OCI-LY7 (cell line): ENCODE measurements around the gene VAT1L. TPM values are rescaled to one million over a fixed set of nuclear protein-coding genes. Genes with fewer than 3 reads are reported as not detected.

Experiments used
- BruUV-seq: library from RNA; stranded (reverse); fragments of 400-500 nt; replicated peaks from 2 replicates; lab custom pipeline; 2021; lab: Mats Ljungman, UMichigan
- CTCF ChIA-PET: fragments of 300-600 bp; sonication (Branson Sonifier 250); formaldehyde crosslinking; loops from one replicate; lab custom pipeline; 2022; ENCODE audit warnings: antibody characterized with exemption; ENCODE audit not compliant: unreplicated experiment; lab: Charles Lee
- POLR2A ChIA-PET: fragments of 300-600 bp; sonication (Branson Sonifier 250); formaldehyde crosslinking; loops from one replicate; lab custom pipeline; 2022; ENCODE audit warnings: antibody characterized with exemption; lab: Charles Lee
- DNase-seq: peaks from one replicate; pipeline ENCODE4 v3.0.0-alpha.2; 2015; ENCODE audit warnings: low spot score
- H2AFZ ChIP-seq: fragments of 200-600 bp; sonication (generic), shearing (Covaris generic); 2 replicates; pipeline ENCODE4 v1.6.1; 2014; ENCODE audit warnings: mild to moderate bottlenecking, antibody characterized with exemption, low read length, moderate library complexity
- H3K27ac ChIP-seq: fragments of 200-600 bp; sonication (generic); 2 replicates; pipeline ENCODE4 v1.5.1; 2014; ENCODE audit warnings: mixed run types, low read depth, mild to moderate bottlenecking, moderate library complexity, low read length, inconsistent platforms; ENCODE audit not compliant: poor library complexity, severe bottlenecking
- H3K36me3 ChIP-seq: fragments of 200-600 bp; sonication (generic); 2 replicates; pipeline ENCODE4 v1.6.1; 2014; ENCODE audit warnings: mild to moderate bottlenecking, antibody characterized with exemption, low read length, moderate library complexity, mixed read lengths; ENCODE audit not compliant: insufficient read depth
- H3K4me1 ChIP-seq: fragments of 200-600 bp; sonication (generic); 2 replicates; pipeline ENCODE4 v1.5.1; 2014; ENCODE audit warnings: mild to moderate bottlenecking, low read length; ENCODE audit not compliant: insufficient read depth, poor library complexity, severe bottlenecking
- H3K4me2 ChIP-seq: fragments of 200-600 bp; sonication (generic); 2 replicates; pipeline ENCODE4 v1.6.1; 2014; ENCODE audit warnings: mild to moderate bottlenecking, low read length
- H3K4me3 ChIP-seq: fragments of 200-600 bp; sonication (generic); 2 replicates; pipeline ENCODE4 v1.5.1; 2014; ENCODE audit warnings: mild to moderate bottlenecking, low read depth, low read length; ENCODE audit not compliant: poor library complexity, severe bottlenecking
- H3K79me2 ChIP-seq: fragments of 200-600 bp; sonication (generic); 2 replicates; pipeline ENCODE4 v1.6.1; 2016; ENCODE audit warnings: low read depth, mild to moderate bottlenecking, low read length, moderate library complexity, mixed read lengths; ENCODE audit not compliant: insufficient read depth
- H3K9me2 ChIP-seq: fragments of 200-600 bp; sonication (generic); 2 replicates; pipeline ENCODE4 v1.6.1; 2016; ENCODE audit warnings: mild to moderate bottlenecking, low read length, mixed read lengths; ENCODE audit not compliant: insufficient read depth
- H3K9me3 ChIP-seq: fragments of 200-600 bp; sonication (generic); 2 replicates; pipeline ENCODE4 v1.6.1; 2014; ENCODE audit warnings: mild to moderate bottlenecking, mixed run types, low read length, mixed read lengths
- H4K20me1 ChIP-seq: fragments of 200-600 bp; sonication (generic); 2 replicates; pipeline ENCODE4 v1.6.1; 2014; ENCODE audit warnings: mild to moderate bottlenecking, antibody characterized with exemption, low read length, moderate library complexity, mixed read lengths; ENCODE audit not compliant: insufficient read depth
- CTCF ChIP-seq: fragments of 200-600 bp; sonication (generic); conservative IDR thresholded peaks from 2 replicates; pipeline ENCODE4 v1.5.1; 2014; ENCODE audit warnings: mild to moderate bottlenecking, antibody characterized with exemption, low read length, moderate library complexity, mixed read lengths
- EZH2phosphoT487 ChIP-seq: fragments of 200-600 bp; sonication (generic); IDR thresholded peaks from 2 replicates; pipeline ENCODE4 v1.6.1; 2018; ENCODE audit warnings: low read depth, borderline replicate concordance, mild to moderate bottlenecking, mixed run types, antibody characterized with exemption, low read length, moderate library complexity, mixed read lengths
- intact Hi-C: fragments of 100-400 bp; cut with micrococcal nuclease; formaldehyde crosslinking; loops from one replicate; pipeline ENCODE4 v1.10.0; 2022; ENCODE audit not compliant: unreplicated experiment
- total RNA-seq, 2 experiments: library from RNA; depleted of rRNA in 1 of 2; stranded (reverse); fragments of >200 nt in 1 of 2; shearing (Covaris generic) in 1 of 2; gene quantifications; 2 replicates each; pipeline ENCODE4 v1.2.3, GENCODE V29; 2014 to 2022

The VAT1L gene
- total RNA-seq, 2 experiments from 2014 or later, result not detected

- no TSS peak for BruUV-seq
- H3K79me2 ChIP-seq, result no peaks in the 10 kb centered on the region
Observed at GRCh38 chr16:77853161-77853560, 64.8 kb downstream of the VAT1L start.

GRCh38 chr16:77856438-77857160 lies 68.2 kb downstream of the VAT1L start:
- Histone ChIP-seq H3K4me3 (no peak overlapping the region), H2AFZ (no peak overlapping the region), H3K27ac (no peak overlapping the region), H4K20me1 (no peaks in the 10 kb centered on the region), H3K4me1 (no peaks in the 10 kb centered on the region), H3K79me2 (no peaks in the 10 kb centered on the region), H3K9me2 (no peaks in the 10 kb centered on the region), H3K36me3 (no peaks in the 10 kb centered on the region), H3K4me2 (no peak overlapping the region), H3K9me3 (no peaks in the 10 kb centered on the region)
- CTCF ChIA-PET, result no interaction called here
- no peak for TF ChIP-seq EZH2phosphoT487
- TF ChIP-seq CTCF, result no peak
- DNase-seq, result no peak
- intact Hi-C loops, result no loop called here
- no TSS peak for BruUV-seq
- POLR2A ChIA-PET, result no interaction called here

More at GRCh38 chr16:77853161-77853560, 64.8 kb downstream of the VAT1L start:
- no peaks in the 10 kb centered on the region for H3K36me3 ChIP-seq
- intact Hi-C loops, result no loop called here
- H3K4me2 ChIP-seq, result no peak overlapping the region
- no peaks in the 10 kb centered on the region for H3K9me3 ChIP-seq
- DNase-seq, result no peak
- no peaks in the 10 kb centered on the region for H4K20me1 ChIP-seq
- H3K9me2 ChIP-seq, result no peaks in the 10 kb centered on the region
- POLR2A ChIA-PET, result no interaction called here
- no peak overlapping the region for H3K4me3 ChIP-seq
- H3K27ac ChIP-seq, result no peak overlapping the region
- H2AFZ ChIP-seq, result no peak overlapping the region
- TF ChIP-seq CTCF (no peak), EZH2phosphoT487 (no peak)
- CTCF ChIA-PET, result no interaction called here
- no peaks in the 10 kb centered on the region for H3K4me1 ChIP-seq

- Histone ChIP-seq H2AFZ (no peak overlapping the region), H4K20me1 (no peaks in the 10 kb centered on the region), H3K4me3 (no peak overlapping the region), H3K27ac (no peak overlapping the region), H3K9me2 (no peaks in the 10 kb centered on the region), H3K36me3 (no peaks in the 10 kb centered on the region), H3K79me2 (no peaks in the 10 kb centered on the region), H3K4me2 (no peak overlapping the region), H3K9me3 (no peaks in the 10 kb centered on the region), H3K4me1 (no peaks in the 10 kb centered on the region)
- CTCF ChIA-PET, result no interaction called here
- no TSS peak for BruUV-seq
- TF ChIP-seq CTCF (no peak), EZH2phosphoT487 (no peak)
- POLR2A ChIA-PET, result no interaction called here
- intact Hi-C loops, result no loop called here
- DNase-seq, result no peak
Observed at GRCh38 chr16:77858060-77858459, 69.7 kb downstream of the VAT1L start.
